ENCODE data around the gene DOK7.
"Not testable (repeated sequence)": the region's sequence is repeated elsewhere in the genome, so short reads cannot be mapped to it uniquely, and the experiment has no call there.

Gene DOK7

GRCh38 chr4:3522326-3522640 is 59.2 kb downstream of the DOK7 start:
- no peak for DNase-seq (ENCODE audit: low spot score)

- no peak for DNase-seq (ENCODE audit: low spot score)
These were observed 59.5 kb downstream of the DOK7 start for GRCh38 chr4:3522651-3523050.

GRCh38 chr4:3523146-3523627 is 60.1 kb downstream of the DOK7 start:
- no peak for DNase-seq (ENCODE audit: low spot score)

- no peak for DNase-seq (ENCODE audit: low spot score)
These were observed 60.6 kb downstream of the DOK7 start for GRCh38 chr4:3523628-3524221.

- DNase-seq (ENCODE audit: low spot score): no peak
These were observed 61.2 kb downstream of the DOK7 start for GRCh38 chr4:3524349-3524748.

- no peak for DNase-seq (ENCODE audit: low spot score)
These were observed 61.8 kb downstream of the DOK7 start for GRCh38 chr4:3524920-3525319.

GRCh38 chr4:3525532-3526430 is 62.7 kb downstream of the DOK7 start:
- no peak for DNase-seq (ENCODE audit: low spot score)

GRCh38 chr4:3526456-3526855 is 63.4 kb downstream of the DOK7 start:
- DNase-seq (ENCODE audit: low spot score): no peak

GRCh38 chr4:3527101-3527913 is 64.2 kb downstream of the DOK7 start:
- no peak for DNase-seq (ENCODE audit: low spot score)

GRCh38 chr4:3527914-3528876 is 65.1 kb downstream of the DOK7 start:
- no peak for DNase-seq (ENCODE audit: low spot score)

GRCh38 chr4:3529363-3529762 is 66.3 kb downstream of the DOK7 start:
- DNase-seq (ENCODE audit: low spot score): no peak

GRCh38 chr4:3530051-3530450 is 66.9 kb downstream of the DOK7 start:
- DNase-seq (ENCODE audit: low spot score): no peak

GRCh38 chr4:3530663-3531254 is 67.7 kb downstream of the DOK7 start:
- DNase-seq (ENCODE audit: low spot score): no peak

- DNase-seq (ENCODE audit: low spot score): no peak
These were observed 68.3 kb downstream of the DOK7 start for GRCh38 chr4:3531318-3531878.

GRCh38 chr4:3531879-3532750 is 69.0 kb downstream of the DOK7 start, which contains the start of gene LRPAP1:
Gene LRPAP1, minus strand, starts transcription at chr4:3532422. Its CDS starts 10 bp downstream, at chr4:3532412.
- DNase-seq (ENCODE audit: low spot score): peak; percentile 87

GRCh38 chr4:3532751-3533422 is 69.8 kb downstream of the DOK7 start:
- no peak for DNase-seq (ENCODE audit: low spot score)

GRCh38 chr4:3533423-3533820 is 70.3 kb downstream of the DOK7 start:
- DNase-seq (ENCODE audit: low spot score): no peak

- not testable (repeated sequence) for DNase-seq (ENCODE audit: low spot score)
These were observed 72.7 kb downstream of the DOK7 start for GRCh38 chr4:3535812-3536211.

GRCh38 chr4:3538906-3539305 is 75.8 kb downstream of the DOK7 start:
- DNase-seq (ENCODE audit: low spot score): not testable (repeated sequence)
